GM12892 (cell line): ENCODE measurements around the gene SHB.

Experiments used
- POLR2A ChIP-seq: IDR thresholded peaks from 2 replicates; pipeline ENCODE4 v1.6.1; 2011; ENCODE audit warnings: low read depth, low read length, control low read depth
- POLR2AphosphoS5 ChIP-seq: IDR thresholded peaks from 2 replicates; pipeline ENCODE4 v1.6.1; 2011; ENCODE audit warnings: low read depth, low read length, control low read depth
- TAF1 ChIP-seq: IDR thresholded peaks from 2 replicates; pipeline ENCODE4 v1.6.1; 2011; ENCODE audit warnings: low read depth, mild to moderate bottlenecking, control low read depth, low read length, borderline replicate concordance

- TF ChIP-seq POLR2A (no peak), POLR2AphosphoS5 (no peak), TAF1 (no peak)
Observed at GRCh38 chr9:37957664-37957953, 111.4 kb downstream of the SHB start.
